Activated CD8-positive, alpha-beta T cell treated with anti-CD3 and anti-CD28 coated beads for 36 hours (primary cell): ENCODE results near the gene GPR31. TPM values are rescaled to one million over a fixed set of nuclear protein-coding genes. Genes with fewer than 3 reads are reported as not detected.

Source experiments
- ATAC-seq: fragments of 200-7000 bp; cut with Tn5 transposase; one replicate; pipeline ENCODE4 v1.10.0; 2021; ENCODE audit warnings: mild to moderate bottlenecking, moderate library complexity
- CTCF ChIA-PET: fragments of 350-600 bp; sonication (Branson Sonifier 250); formaldehyde crosslinking; loops from one replicate; lab custom pipeline; 2021; ENCODE audit warnings: antibody characterized with exemption; lab: Charles Lee
- POLR2A ChIA-PET: fragments of 350-600 bp; sonication (Branson Sonifier 250); formaldehyde crosslinking; loops from one replicate; lab custom pipeline; 2021; ENCODE audit warnings: antibody characterized with exemption; lab: Charles Lee
- DNase-seq: peaks from one replicate; pipeline ENCODE4 v3.0.0-alpha.2; 2020
- H3K27ac Mint-ChIP-seq: one replicate; pipeline ENCODE4 v1.8.0; 2021; ENCODE audit warnings: mild to moderate bottlenecking, mixed read lengths
- H3K27me3 Mint-ChIP-seq: one replicate; pipeline ENCODE4 v1.8.0; 2021; ENCODE audit warnings: mixed read lengths
- H3K36me3 Mint-ChIP-seq: one replicate; pipeline ENCODE4 v1.8.0; 2021; ENCODE audit warnings: low read depth, mixed read lengths
- H3K4me1 Mint-ChIP-seq: one replicate; pipeline ENCODE4 v1.8.0; 2021; ENCODE audit warnings: low read depth, mixed read lengths
- H3K4me3 Mint-ChIP-seq: one replicate; pipeline ENCODE4 v1.8.0; 2021; ENCODE audit warnings: mild to moderate bottlenecking, moderate library complexity, mixed read lengths
- H3K9me3 Mint-ChIP-seq: one replicate; pipeline ENCODE4 v1.8.0; 2021; ENCODE audit warnings: mixed read lengths
- CTCF ChIP-seq: fragments of 200-600 bp; IDR thresholded peaks from one replicate; pipeline ENCODE4 v1.8.0; 2022; ENCODE audit warnings: antibody characterized with exemption, mild to moderate bottlenecking
- intact Hi-C: fragments of 100-400 bp; cut with micrococcal nuclease; formaldehyde crosslinking; loops from one replicate; pipeline ENCODE4 v1.10.0; 2022
- total RNA-seq, 2 experiments: library from RNA; stranded (reverse); gene quantifications; one replicate each; pipeline ENCODE4 v1.2.3, GENCODE V29; 2021

Gene GPR31
- total RNA-seq, 2 experiments from 2014 or later: not detected

GRCh38 chr6:167130712-167131684 lies 26.8 kb downstream of the GPR31 start:
- ChIA-PET POLR2A (interaction anchor here (1.8 kb wide), 1 partner anchor 9 kb away, joined by 7 read pairs; no protein-coding TSS in a partner anchor), CTCF (interaction anchor here (0.9 to 1.0 kb wide), 2 partner anchors 9 to 40 kb away, joined by 3 read pairs; no protein-coding TSS in a partner anchor)
- no peak for ATAC-seq
- Mint-ChIP-seq H3K9me3 (no peaks in the 10 kb centered on the region), H3K4me3 (no peak overlapping the region), H3K36me3 (no peaks in the 10 kb centered on the region), H3K27me3 (no peaks in the 10 kb centered on the region), H3K27ac (peak overlapping the region; percentile 27), H3K4me1 (peaks cover 14% of the 10 kb centered on the region)
- intact Hi-C loops: no loop called here
- DNase-seq: no peak
- TF ChIP-seq CTCF: no peak

GRCh38 chr6:167130008-167130677 lies 27.6 kb downstream of the GPR31 start:
- CTCF ChIA-PET: interaction anchor here (0.9 to 1.0 kb wide), 2 partner anchors 10 to 39 kb away, joined by 3 read pairs; no protein-coding TSS in a partner anchor

GRCh38 chr6:167129562-167129961 lies 28.2 kb downstream of the GPR31 start:
- DNase-seq (no peak), ATAC-seq (peak; percentile 60)
- ChIA-PET CTCF (interaction anchor here (1.0 to 1.3 kb wide), 2 partner anchors 39 to 342 kb away, joined by 3 read pairs; no protein-coding TSS in a partner anchor), POLR2A (interaction anchor here (1.7 to 1.8 kb wide), 2 partner anchors 11 to 82 kb away, joined by 4 to 7 read pairs; no protein-coding TSS in a partner anchor)
- Mint-ChIP-seq H3K4me1 (peaks cover 14% of the 10 kb centered on the region), H3K36me3 (no peaks in the 10 kb centered on the region), H3K27me3 (no peaks in the 10 kb centered on the region), H3K27ac (peak overlapping the region; percentile 42), H3K9me3 (no peaks in the 10 kb centered on the region), H3K4me3 (no peak overlapping the region)
- no peak for TF ChIP-seq CTCF
- intact Hi-C loops: no loop called here

More at GRCh38 chr6:167130008-167130677, 27.6 kb downstream of the GPR31 start:
- no peak for TF ChIP-seq CTCF
- Mint-ChIP-seq H3K9me3 (no peaks in the 10 kb centered on the region), H3K36me3 (no peaks in the 10 kb centered on the region), H3K4me1 (peaks cover 14% of the 10 kb centered on the region), H3K27me3 (no peaks in the 10 kb centered on the region), H3K27ac (peak overlapping the region; percentile 42), H3K4me3 (no peak overlapping the region)
- POLR2A ChIA-PET: interaction anchor here (1.7 to 1.8 kb wide), 2 partner anchors 10 to 82 kb away, joined by 4 to 7 read pairs; no protein-coding TSS in a partner anchor
- intact Hi-C loops: no loop called here
- ATAC-seq: peak; percentile 61
- no peak for DNase-seq

GRCh38 chr6:167129159-167129558 lies 28.6 kb downstream of the GPR31 start:
- TF ChIP-seq CTCF: no peak
- ChIA-PET POLR2A (interaction anchor here (1.7 to 1.8 kb wide), 2 partner anchors 11 to 81 kb away, joined by 4 to 7 read pairs; no protein-coding TSS in a partner anchor), CTCF (interaction anchor here (1.3 kb wide), 1 partner anchor 341 kb away, joined by 3 read pairs; no protein-coding TSS in a partner anchor)
- Mint-ChIP-seq H3K27ac (no peak overlapping the region), H3K27me3 (no peaks in the 10 kb centered on the region), H3K4me3 (no peak overlapping the region), H3K36me3 (no peaks in the 10 kb centered on the region), H3K9me3 (no peaks in the 10 kb centered on the region), H3K4me1 (peaks cover 14% of the 10 kb centered on the region)
- no peak for DNase-seq
- intact Hi-C loops: no loop called here
- ATAC-seq: no peak
